Pancreas (tissue), 10 donors: ENCODE measurements around the gene LRTM1. TPM values are rescaled to one million over a fixed set of nuclear protein-coding genes. Genes with fewer than 3 reads are reported as not detected.
A peak's percentile ranks its signal among the peaks of the same experiment; 100 is the strongest.

ENCODE experiments used
- ATAC-seq, 4 donors: fragments of 200-7000 bp; cut with Tn5 transposase; one replicate each; pipeline versions ENCODE4 v1.8.0 to v1.9.1; 2020; ENCODE audit warnings: mild to moderate bottlenecking in 4 of 4, moderate library complexity in 4 of 4
- DNase-seq, 6 donors: peaks; one replicate each; pipeline ENCODE4 v3.0.0-alpha.2; 2020
- FAIRE-seq: peaks from 2 replicates; lab custom pipeline; 2012; peaks lifted over from hg19 to GRCh38; lab: Jason Lieb, UNC
- H3K27ac ChIP-seq, 4 donors: fragments of 200-600 bp; sonication (generic); 1 replicate in 3 of 4; 2 replicates in 1 of 4; pipeline versions ENCODE4 v1.5.0 to v1.8.0; 2020
- H3K27me3 ChIP-seq, 4 donors: fragments of 200-600 bp; one replicate each; pipeline ENCODE4 v1.8.0; 2021
- H3K36me3 ChIP-seq, 3 donors: fragments of 200-600 bp; sonication (generic) in 1 of 3; one replicate each; pipeline versions ENCODE4 v1.5.0 to v1.8.0; 2020 to 2021
- H3K4me1 ChIP-seq, 3 donors: fragments of 200-600 bp; one replicate each; pipeline ENCODE4 v1.8.0; 2021
- H3K4me3 ChIP-seq, 4 donors: fragments of 200-600 bp; sonication (generic) in 2 of 4; one replicate each; pipeline versions ENCODE4 v1.5.0 to v1.8.0; 2020 to 2021
- H3K9me3 ChIP-seq, 4 donors: fragments of 200-600 bp; one replicate each; pipeline ENCODE4 v1.8.0; 2021
- WGBS, 2 donors: extraction: QIAGEN DNeasy Blood & Tissue Kit; methylation state at CpG; one replicate each; pipeline ENCODE4 v1.1.7; 2013; 5-methylcytosine and 5-hydroxymethylcytosine counted together
- intact Hi-C, 3 donors: fragments of 100-400 bp; cut with DNase I; formaldehyde crosslinking; loops; one replicate each; pipeline versions ENCODE4 v1.11.1 to v1.14.2; 2022
- polyA plus RNA-seq, 2 donors: library from polyadenylated mRNA; stranded (reverse); fragments of 200-250 nt; gene quantifications; one replicate each; pipeline ENCODE4 v1.2.3, GENCODE V29; 2013
- total RNA-seq, 6 donors: library from RNA; stranded (reverse); fragmentation: NEBNext Ultra II Directional in 4 of 6; extraction: Animal tissue kit (Norgen Biotek cat#: 25700) in 4 of 6; gene quantifications; one replicate each; pipeline versions ENCODE4 v1.2.1 to v1.2.4, GENCODE V29; 2021 to 2023
- TF ChIP-seq, protein P1 (sequence below), 4 donors: fragments of 200-600 bp; sonication (generic) in 3 of 4; IDR thresholded peaks; one replicate each; pipeline versions ENCODE4 v1.5.0 to v1.8.0; 2021; ENCODE audit warnings: antibody characterized with exemption in 4 of 4
- donor health status: healthy with polysubstance abuse.
- donor health status: DM: no; HTN: no; CAD: no; lungs with moderate emphysema.
- donor health status: DM: no; HTN: no; CAD: no.
- donor health status: control.
- donor health status: control.
- donor health status: Bipolar disorder and iron deficiency.
- donor health status: DM: yes; HTN: yes; CAD: no.
- donor health status: DM: no; HTN: no; CAD: no.
- donor health status: DM: no; HTN: no; CAD: no.
- donor health status: DM: yes; HTN: yes; CAD: no.

Gene LRTM1
- total and polyA plus RNA-seq, 8 donors, result not detected

DNA sequence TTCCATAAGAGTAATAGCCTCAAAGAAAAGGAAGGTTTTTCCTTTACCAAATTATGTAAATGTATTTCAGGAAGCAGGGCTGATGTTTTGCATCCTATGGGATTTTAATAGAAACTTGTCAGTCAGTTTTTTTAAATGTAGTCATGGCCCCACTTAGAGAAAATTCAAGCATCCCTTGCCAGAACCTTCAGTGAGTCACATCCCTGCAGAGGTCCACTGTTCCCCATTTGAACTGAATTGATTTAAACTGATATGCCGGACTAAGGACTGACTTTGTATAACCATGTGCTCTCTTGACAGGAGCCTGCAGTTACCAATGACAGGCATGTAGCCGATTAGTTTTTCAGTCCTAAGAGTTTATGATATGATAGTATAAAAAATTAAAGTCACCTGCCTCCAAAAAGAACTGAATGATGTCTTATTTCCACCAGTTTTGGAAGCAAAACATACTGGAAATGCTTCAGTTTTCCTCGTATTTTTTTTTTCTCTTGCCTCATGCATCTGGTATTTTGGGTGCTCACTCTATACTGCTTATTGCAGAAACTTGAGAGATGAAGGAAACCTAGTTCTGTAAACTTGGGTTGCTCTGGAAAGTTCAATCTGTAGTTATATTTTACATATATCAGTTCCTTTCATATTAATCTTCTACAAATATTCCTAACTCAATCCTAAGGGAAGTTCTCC is 30.7 kb downstream of the LRTM1 start:
- ATAC-seq (no peak), DNase-seq (no peak), FAIRE-seq (no peak)
- intact Hi-C loops, result no loop called here
- Histone ChIP-seq H3K9me3 (no peaks in the 10 kb centered on the region), H3K4me3 (no peak overlapping the region), H3K27ac (no peak overlapping the region), H3K36me3 (no peaks in the 10 kb centered on the region), H3K4me1 (no peaks in the 10 kb centered on the region), H3K27me3 (no peaks in the 10 kb centered on the region)
- TF ChIP-seq, protein P1, sequence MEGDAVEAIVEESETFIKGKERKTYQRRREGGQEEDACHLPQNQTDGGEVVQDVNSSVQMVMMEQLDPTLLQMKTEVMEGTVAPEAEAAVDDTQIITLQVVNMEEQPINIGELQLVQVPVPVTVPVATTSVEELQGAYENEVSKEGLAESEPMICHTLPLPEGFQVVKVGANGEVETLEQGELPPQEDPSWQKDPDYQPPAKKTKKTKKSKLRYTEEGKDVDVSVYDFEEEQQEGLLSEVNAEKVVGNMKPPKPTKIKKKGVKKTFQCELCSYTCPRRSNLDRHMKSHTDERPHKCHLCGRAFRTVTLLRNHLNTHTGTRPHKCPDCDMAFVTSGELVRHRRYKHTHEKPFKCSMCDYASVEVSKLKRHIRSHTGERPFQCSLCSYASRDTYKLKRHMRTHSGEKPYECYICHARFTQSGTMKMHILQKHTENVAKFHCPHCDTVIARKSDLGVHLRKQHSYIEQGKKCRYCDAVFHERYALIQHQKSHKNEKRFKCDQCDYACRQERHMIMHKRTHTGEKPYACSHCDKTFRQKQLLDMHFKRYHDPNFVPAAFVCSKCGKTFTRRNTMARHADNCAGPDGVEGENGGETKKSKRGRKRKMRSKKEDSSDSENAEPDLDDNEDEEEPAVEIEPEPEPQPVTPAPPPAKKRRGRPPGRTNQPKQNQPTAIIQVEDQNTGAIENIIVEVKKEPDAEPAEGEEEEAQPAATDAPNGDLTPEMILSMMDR (IDR thresholded peaks at IDR 0.05), result no peak
- WGBS, 2 donors, result 65 to 85% methylated on average over 3 of the region's 3 CpGs

DNA sequence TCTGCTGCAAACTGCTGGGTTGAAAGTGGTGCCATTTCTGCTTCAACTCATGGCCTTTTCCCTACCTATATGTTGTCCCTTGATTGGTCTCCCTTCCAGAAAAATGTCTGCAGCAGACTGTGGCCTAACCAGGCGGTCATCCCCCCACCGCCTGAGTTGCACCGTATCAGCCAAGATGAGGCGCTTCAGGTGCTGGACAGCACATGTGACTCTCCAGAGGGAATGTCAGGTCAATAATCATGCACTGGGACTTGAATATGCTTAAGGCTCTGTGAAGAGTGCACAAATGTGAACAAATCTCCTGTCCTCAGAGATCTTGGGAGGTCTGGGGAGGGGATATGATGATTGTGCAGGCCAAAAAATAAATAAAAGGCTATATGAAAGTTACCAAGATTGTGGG is 32.2 kb downstream of the LRTM1 start:
- Histone ChIP-seq H3K9me3 (no peaks in the 10 kb centered on the region), H3K4me3 (no peak overlapping the region), H3K27me3 (no peaks in the 10 kb centered on the region), H3K27ac (no peak overlapping the region), H3K4me1 (no peaks in the 10 kb centered on the region), H3K36me3 (no peaks in the 10 kb centered on the region)
- TF ChIP-seq, protein P1 (IDR thresholded peaks at IDR 0.05), result no peak
- intact Hi-C loops, result no loop called here
- WGBS, 2 donors, result 90 to 92% methylated on average over 4 of the region's 4 CpGs
- no peak for FAIRE-seq
- ATAC-seq, result no peak
- DNase-seq, result no peak

DNA sequence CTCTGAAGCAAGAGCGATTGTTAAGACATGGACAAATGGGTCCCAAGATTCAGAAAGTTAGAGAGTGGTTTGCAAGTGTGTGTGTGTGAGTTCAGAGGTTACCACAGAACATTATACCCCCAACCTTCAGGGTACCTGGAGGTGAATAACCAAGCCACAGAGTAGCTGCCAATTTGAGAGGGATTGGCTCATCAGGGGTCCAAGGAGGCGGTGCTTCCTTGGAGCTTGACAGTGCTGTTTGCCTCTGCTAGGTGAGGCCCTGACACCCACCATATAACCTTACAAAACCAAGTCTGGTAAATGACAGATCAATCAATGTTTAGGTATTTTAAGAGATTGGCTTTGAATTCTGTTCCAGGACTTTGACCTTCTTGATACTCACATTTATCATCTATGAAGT is 35.7 kb downstream of the LRTM1 start:
- no peaks in the 10 kb centered on the region for H3K4me1 ChIP-seq
- DNase-seq (no peak), FAIRE-seq (no peak), ATAC-seq (no peak)
- WGBS, 2 donors, result 87 to 96% methylated on average over 2 of the region's 2 CpGs
- intact Hi-C loops, result loop anchor here in 1 of 3 donors (5.0 kb wide), 1 partner anchor 45 kb away; no protein-coding TSS in a partner anchor
- H3K36me3 ChIP-seq, result no peaks in the 10 kb centered on the region
- H3K9me3 ChIP-seq, result no peaks in the 10 kb centered on the region
- H3K27me3 ChIP-seq, result no peaks in the 10 kb centered on the region
- TF ChIP-seq, protein P1 (IDR thresholded peaks at IDR 0.05), result no peak
- no peak overlapping the region for H3K4me3 ChIP-seq
- H3K27ac ChIP-seq, result peak overlapping the region in 2 of 4 donors; percentile 66 to 68

DNA sequence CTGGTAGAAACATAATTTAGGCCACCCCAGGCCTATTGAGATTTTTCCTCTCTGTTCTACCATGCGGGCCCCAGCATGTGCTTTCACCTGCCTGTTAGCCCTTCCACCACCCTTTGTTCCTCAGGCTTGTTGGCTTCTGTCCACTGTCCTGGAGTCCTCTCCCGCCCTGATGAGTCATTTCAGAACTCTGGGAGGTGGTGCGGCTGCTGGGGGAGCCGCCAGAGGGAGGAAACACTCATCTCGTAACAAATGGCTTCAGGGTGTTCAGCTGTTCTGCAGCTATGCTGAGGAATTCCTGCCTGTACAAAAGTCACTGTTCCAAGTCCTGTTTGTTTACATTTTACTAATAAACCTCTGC is 36.3 kb downstream of the LRTM1 start:
- Histone ChIP-seq H3K4me1 (no peaks in the 10 kb centered on the region), H3K4me3 (no peak overlapping the region), H3K36me3 (no peaks in the 10 kb centered on the region), H3K9me3 (no peaks in the 10 kb centered on the region), H3K27ac (peak overlapping the region; percentile 59 to 69 (median 67)), H3K27me3 (no peaks in the 10 kb centered on the region)
- intact Hi-C loops, result loop anchor here in 1 of 3 donors (5.0 kb wide), 1 partner anchor 44 kb away; no protein-coding TSS in a partner anchor
- WGBS, 2 donors, result 47 to 49% methylated on average over 5 of the region's 5 CpGs
- peak; percentile 84 to 96 (median 95) for ATAC-seq
- peak in 5 of 6 donors; percentile 58 to 78 (median 64) for DNase-seq
- no peak for FAIRE-seq
- TF ChIP-seq, protein P1 (IDR thresholded peaks at IDR 0.05), result peak in 1 of 4 donors; percentile 12

DNA sequence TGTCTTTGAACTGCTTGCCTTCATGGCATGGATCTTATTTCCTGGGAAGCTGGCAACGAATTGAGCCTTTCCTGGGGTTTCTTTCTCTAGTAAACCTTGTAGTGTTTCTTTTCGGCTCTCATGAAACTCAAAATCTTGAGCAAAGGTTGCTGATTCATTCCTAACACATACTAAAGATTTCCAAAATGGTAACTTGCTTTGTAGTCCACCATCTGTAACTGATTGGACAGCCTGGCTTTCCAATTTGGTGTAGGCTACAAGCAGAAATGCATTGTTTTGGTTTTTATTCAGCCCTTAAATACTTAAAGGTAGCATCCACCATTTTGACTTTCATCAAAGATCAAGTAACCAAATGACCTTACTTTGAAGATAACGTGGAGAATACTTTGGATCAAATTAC is 38.1 kb downstream of the LRTM1 start:
- no peaks in the 10 kb centered on the region for H3K4me1 ChIP-seq
- H3K9me3 ChIP-seq, result no peaks in the 10 kb centered on the region
- ATAC-seq, result no peak
- H3K27ac ChIP-seq, result no peak overlapping the region
- TF ChIP-seq, protein P1 (IDR thresholded peaks at IDR 0.05), result no peak
- H3K27me3 ChIP-seq, result no peaks in the 10 kb centered on the region
- 69 to 78% methylated on average over 3 of the region's 3 CpGs for WGBS, 2 donors
- intact Hi-C loops, result loop anchor here in 1 of 3 donors (5.0 kb wide), 1 partner anchor 42 kb away; no protein-coding TSS in a partner anchor
- H3K36me3 ChIP-seq, result no peaks in the 10 kb centered on the region
- no peak for FAIRE-seq
- no peak for DNase-seq
- H3K4me3 ChIP-seq, result no peak overlapping the region
